Testis (tissue), 3 donors: Measurements from ENCODE around the gene PSMA7. TPM values are rescaled to one million over a fixed set of nuclear protein-coding genes. Genes with fewer than 3 reads are reported as not detected.

Experiments used
- DNase-seq: peaks from one replicate; pipeline ENCODE4 v3.0.0-alpha.2; 2019
- H3K27ac ChIP-seq, 2 donors: fragments of 200-600 bp; sonication (generic); one replicate each; pipeline ENCODE4 v1.5.1; 2019
- H3K27me3 ChIP-seq: fragments of 200-600 bp; sonication (generic); one replicate; pipeline ENCODE4 v1.5.1; 2019
- H3K36me3 ChIP-seq: fragments of 200-600 bp; sonication (generic); one replicate; pipeline ENCODE4 v1.5.1; 2017; ENCODE audit warnings: low read depth; ENCODE audit errors: missing control alignments
- H3K4me1 ChIP-seq: fragments of 200-600 bp; sonication (generic); one replicate; pipeline ENCODE4 v1.5.1; 2019
- H3K4me3 ChIP-seq, 2 donors: fragments of 200-600 bp; sonication (generic); one replicate each; pipeline ENCODE4 v1.5.1; 2017 to 2019
- H3K9me3 ChIP-seq: fragments of 200-600 bp; sonication (generic); one replicate; pipeline ENCODE4 v1.5.1; 2017
- POLR2A ChIP-seq: fragments of 450-650 bp; IDR thresholded peaks from one replicate; pipeline ENCODE4 v1.6.1; 2017; ENCODE audit warnings: antibody characterized with exemption, mild to moderate bottlenecking, moderate library complexity
- WGBS, 2 donors: methylation state at CpG; one replicate each; pipeline ENCODE4 v1.1.5; 2018; 5-methylcytosine and 5-hydroxymethylcytosine counted together
- intact Hi-C: fragments of 100-400 bp; cut with DNase I; formaldehyde crosslinking; loops from one replicate; pipeline ENCODE4 v1.15.1; 2023; ENCODE audit warnings: low total_unique reads
- polyA plus RNA-seq: library from polyadenylated mRNA; stranded (reverse); fragments of 350-450 nt; fragmentation: Illumina TruSeq; extraction: RNeasy Lipid Tissue Mini Kit (QIAGEN cat#74804); gene quantifications from one replicate; pipeline ENCODE4 v1.2.3, GENCODE V29; 2014; ENCODE audit warnings: low read depth, low replicate concordance; ENCODE audit not compliant: insufficient read depth
- total RNA-seq, 2 donors: library from RNA; depleted of rRNA; stranded (reverse); fragments of >200 nt; gene quantifications; one replicate each; pipeline ENCODE4 v1.2.3, GENCODE V29; 2016
- TF ChIP-seq, protein P1 (sequence below), 3 experiments: fragments of 450-650 bp in 2 of 3; fragments of 200-600 bp in 1 of 3; sonication (generic) in 1 of 3; IDR thresholded peaks; one replicate each; pipeline ENCODE4 v1.5.1; 2016 to 2019; ENCODE audit warnings: antibody characterized with exemption in 3 of 3, mild to moderate bottlenecking in 2 of 3, moderate library complexity in 1 of 3

PSMA7 gene
- total and polyA plus RNA-seq, 3 donors from 2014 or later = 124 to 203 (median 146) TPM

DNA sequence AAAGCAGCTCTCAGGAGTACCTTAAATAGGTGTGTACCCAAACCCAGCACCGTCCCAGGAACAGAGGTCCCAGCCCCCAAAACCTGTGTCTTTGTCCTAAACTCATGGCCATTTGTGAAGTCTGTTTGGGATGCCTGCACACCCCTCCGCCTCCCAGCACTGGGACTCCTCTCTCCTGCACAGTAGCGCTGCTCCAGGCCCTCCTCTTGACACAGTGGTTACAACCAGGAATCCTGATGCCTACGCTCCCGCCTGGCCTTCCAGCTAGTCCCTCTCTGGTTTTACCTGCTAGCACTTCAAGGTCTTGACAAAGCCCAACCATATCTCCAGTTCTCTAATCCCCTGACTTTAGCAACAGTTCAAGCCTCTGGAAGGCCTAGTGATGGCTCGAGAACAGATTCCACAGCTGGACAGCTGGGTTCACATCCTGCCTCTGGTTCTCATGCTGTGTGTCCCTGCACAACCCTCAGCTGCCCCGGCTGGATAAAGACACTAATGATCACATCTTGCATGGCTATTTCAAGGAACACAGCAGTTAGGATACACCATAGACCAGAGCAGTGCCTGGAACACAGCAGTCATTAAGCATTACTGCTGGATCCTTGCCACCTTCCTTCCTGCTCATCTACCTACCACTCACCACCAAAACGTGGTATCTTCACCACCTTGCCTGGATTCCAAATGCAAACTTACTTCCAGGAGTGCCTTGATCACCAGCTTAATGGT lies 5.6 kb downstream of the PSMA7 start:
- TF ChIP-seq, protein P1, sequence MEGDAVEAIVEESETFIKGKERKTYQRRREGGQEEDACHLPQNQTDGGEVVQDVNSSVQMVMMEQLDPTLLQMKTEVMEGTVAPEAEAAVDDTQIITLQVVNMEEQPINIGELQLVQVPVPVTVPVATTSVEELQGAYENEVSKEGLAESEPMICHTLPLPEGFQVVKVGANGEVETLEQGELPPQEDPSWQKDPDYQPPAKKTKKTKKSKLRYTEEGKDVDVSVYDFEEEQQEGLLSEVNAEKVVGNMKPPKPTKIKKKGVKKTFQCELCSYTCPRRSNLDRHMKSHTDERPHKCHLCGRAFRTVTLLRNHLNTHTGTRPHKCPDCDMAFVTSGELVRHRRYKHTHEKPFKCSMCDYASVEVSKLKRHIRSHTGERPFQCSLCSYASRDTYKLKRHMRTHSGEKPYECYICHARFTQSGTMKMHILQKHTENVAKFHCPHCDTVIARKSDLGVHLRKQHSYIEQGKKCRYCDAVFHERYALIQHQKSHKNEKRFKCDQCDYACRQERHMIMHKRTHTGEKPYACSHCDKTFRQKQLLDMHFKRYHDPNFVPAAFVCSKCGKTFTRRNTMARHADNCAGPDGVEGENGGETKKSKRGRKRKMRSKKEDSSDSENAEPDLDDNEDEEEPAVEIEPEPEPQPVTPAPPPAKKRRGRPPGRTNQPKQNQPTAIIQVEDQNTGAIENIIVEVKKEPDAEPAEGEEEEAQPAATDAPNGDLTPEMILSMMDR (IDR thresholded peaks at IDR 0.05) = no peak
- no peak for TF ChIP-seq POLR2A
- H3K4me1 ChIP-seq = peaks cover 20% of the 10 kb centered on the region
- H3K9me3 ChIP-seq = no peaks in the 10 kb centered on the region
- WGBS, 2 donors = 66 to 78% methylated on average over 8 of the region's 8 CpGs
- no peaks in the 10 kb centered on the region for H3K27me3 ChIP-seq
- intact Hi-C loops = no loop called here
- H3K4me3 ChIP-seq = no peak overlapping the region
- no peak overlapping the region for H3K27ac ChIP-seq
- no peaks in the 10 kb centered on the region for H3K36me3 ChIP-seq
- no peak for DNase-seq

DNA sequence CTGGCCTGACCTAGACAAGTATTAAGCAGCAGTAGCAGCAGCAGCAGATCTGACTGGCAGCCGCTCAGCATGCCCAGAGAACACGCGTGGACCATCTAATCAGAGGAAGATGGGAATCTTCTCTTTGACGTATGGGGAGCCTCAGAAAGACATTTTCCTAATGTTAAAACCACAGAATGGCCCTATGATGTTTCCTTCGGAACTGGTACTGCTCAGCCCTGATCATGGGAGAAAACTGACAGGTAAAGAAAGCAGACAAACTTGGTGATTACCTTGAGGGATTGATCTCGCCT lies 6.2 kb downstream of the PSMA7 start:
- 71 to 82% methylated on average over 6 of the region's 6 CpGs for WGBS, 2 donors
- TF ChIP-seq POLR2A = no peak
- TF ChIP-seq, protein P1 (IDR thresholded peaks at IDR 0.05) = no peak

DNA sequence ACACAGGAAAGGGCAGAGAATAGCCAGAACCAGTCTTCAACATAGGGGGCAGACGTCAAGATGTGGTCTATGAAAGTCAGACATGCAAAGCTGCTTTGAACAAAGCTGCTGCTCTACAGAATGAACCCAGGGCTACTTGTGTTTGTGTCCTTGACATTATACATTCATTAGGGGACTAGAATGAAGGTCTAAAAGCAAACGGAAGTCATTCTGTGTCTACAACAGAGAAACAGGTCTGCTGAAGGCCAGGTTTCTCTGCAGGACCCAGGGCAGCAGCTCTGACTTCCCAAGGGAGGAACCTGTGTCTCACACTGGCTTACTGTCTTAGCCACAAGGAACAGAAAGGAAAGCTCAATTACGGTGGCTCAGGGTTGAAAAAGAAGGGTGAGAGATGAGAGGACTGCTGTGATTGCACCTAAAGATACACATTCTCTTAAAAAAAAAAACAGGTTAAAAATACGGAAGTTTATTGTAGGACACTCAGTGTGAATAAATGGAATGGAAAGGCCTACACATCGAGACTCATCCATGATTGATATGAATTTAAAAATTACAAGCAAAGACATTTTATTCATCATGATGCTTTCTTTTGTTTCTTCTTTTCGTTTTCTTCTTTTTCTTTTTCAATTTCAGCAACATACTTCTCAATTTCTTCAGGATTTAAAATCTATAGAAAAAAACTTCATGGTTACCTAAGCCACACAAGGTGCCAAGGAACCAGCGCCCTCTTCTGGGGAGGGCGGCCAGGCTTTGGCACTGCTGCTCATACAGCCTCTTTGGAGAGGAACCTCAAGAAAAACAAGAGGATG lies 6.7 kb downstream of the PSMA7 start:
- Histone ChIP-seq H3K27ac (peak overlapping the region in 1 of 2 donors; percentile 45), H3K4me3 (no peak overlapping the region), H3K9me3 (no peaks in the 10 kb centered on the region), H3K27me3 (no peaks in the 10 kb centered on the region), H3K4me1 (peaks cover 14% of the 10 kb centered on the region), H3K36me3 (no peaks in the 10 kb centered on the region)
- 53 to 61% methylated on average over 8 of the region's 8 CpGs for WGBS, 2 donors
- DNase-seq = peak; percentile 81
- intact Hi-C loops = no loop called here
- no peak for TF ChIP-seq POLR2A
- TF ChIP-seq, protein P1 (IDR thresholded peaks at IDR 0.05) = peak; percentile 66 to 71 (median 71)

More for the DNA sequence above, 6.2 kb downstream of the PSMA7 start:
- Histone ChIP-seq H3K36me3 (no peaks in the 10 kb centered on the region), H3K27ac (no peak overlapping the region), H3K4me1 (peaks cover 19% of the 10 kb centered on the region), H3K9me3 (no peaks in the 10 kb centered on the region), H3K4me3 (no peak overlapping the region), H3K27me3 (no peaks in the 10 kb centered on the region)
- DNase-seq = no peak
- intact Hi-C loops = no loop called here

DNA sequence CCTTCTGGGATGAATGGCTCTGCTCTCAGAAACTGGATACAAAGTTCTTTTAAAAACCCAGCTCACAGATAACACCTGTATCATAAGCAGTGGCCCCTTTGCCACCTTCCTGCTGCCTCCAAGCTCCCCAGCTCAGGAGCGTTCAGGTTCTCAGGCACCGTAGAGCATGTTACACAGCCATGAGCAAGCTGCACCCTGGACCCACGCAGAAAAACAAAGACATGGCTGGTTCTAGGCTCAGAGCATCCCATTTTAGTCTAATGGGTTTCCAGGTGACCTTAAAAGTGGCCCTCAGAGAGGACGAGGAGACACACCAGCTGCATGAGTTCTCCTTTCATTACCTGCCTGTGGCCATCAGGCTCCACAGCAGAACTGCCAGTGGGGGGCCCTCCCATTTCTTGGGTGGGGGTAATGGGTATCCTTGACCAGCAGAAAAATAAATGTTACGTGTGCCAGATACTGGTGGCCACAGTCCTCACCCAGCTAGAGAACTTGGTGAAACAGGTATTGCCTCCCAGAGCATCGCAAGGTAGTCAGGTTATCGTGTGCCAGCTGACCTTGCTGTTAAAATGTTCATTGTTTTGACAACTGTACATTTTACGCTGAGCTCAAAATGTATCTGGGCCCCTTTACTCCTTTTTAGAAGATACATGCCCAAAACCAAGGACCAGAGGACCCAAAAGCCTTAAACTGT lies 7.5 kb downstream of the PSMA7 start:
- intact Hi-C loops = no loop called here
- DNase-seq = no peak
- Histone ChIP-seq H3K27ac (peak overlapping the region; percentile 7 to 45), H3K4me1 (peaks cover 6% of the 10 kb centered on the region), H3K9me3 (no peaks in the 10 kb centered on the region), H3K27me3 (no peaks in the 10 kb centered on the region), H3K36me3 (no peaks in the 10 kb centered on the region), H3K4me3 (no peak overlapping the region)
- TF ChIP-seq, protein P1 (IDR thresholded peaks at IDR 0.05) = no peak
- no peak for TF ChIP-seq POLR2A
- 76 to 85% methylated on average over 8 of the region's 8 CpGs for WGBS, 2 donors
